Endothelial cell (in vitro differentiated cells): ENCODE data around the gene CHRM4. TPM values are rescaled to one million over a fixed set of nuclear protein-coding genes. Genes with fewer than 3 reads are reported as not detected.
"Not testable (repeated sequence)": the region's sequence is repeated elsewhere in the genome, so short reads cannot be mapped to it uniquely, and the experiment has no call there.

Source experiments
- DNase-seq: peaks from one replicate; pipeline ENCODE4 v3.0.0; 2021; ENCODE audit warnings: low spot score
- H3K27ac Mint-ChIP-seq: one replicate; pipeline ENCODE4 v1.8.0; 2021; ENCODE audit warnings: mixed read lengths, inconsistent platforms; ENCODE audit not compliant: unreplicated experiment
- H3K27me3 Mint-ChIP-seq: one replicate; pipeline ENCODE4 v1.8.0; 2021; ENCODE audit warnings: mild to moderate bottlenecking, moderate library complexity, mixed read lengths, inconsistent platforms; ENCODE audit not compliant: unreplicated experiment
- H3K36me3 Mint-ChIP-seq: one replicate; pipeline ENCODE4 v1.8.0; 2021; ENCODE audit warnings: mild to moderate bottlenecking, low read depth, mixed read lengths, inconsistent platforms; ENCODE audit not compliant: unreplicated experiment
- H3K4me1 Mint-ChIP-seq: one replicate; pipeline ENCODE4 v1.8.0; 2021; ENCODE audit warnings: mild to moderate bottlenecking, mixed read lengths, inconsistent platforms; ENCODE audit not compliant: unreplicated experiment
- H3K4me3 Mint-ChIP-seq: one replicate; pipeline ENCODE4 v1.8.0; 2021; ENCODE audit warnings: mild to moderate bottlenecking, mixed read lengths, inconsistent platforms; ENCODE audit not compliant: unreplicated experiment
- H3K9me3 Mint-ChIP-seq: one replicate; pipeline ENCODE4 v1.8.0; 2021; ENCODE audit warnings: mixed read lengths, inconsistent platforms; ENCODE audit not compliant: unreplicated experiment
- total RNA-seq: library from RNA; stranded (reverse); fragmentation: NEBNext Ultra II Directional; extraction: Animal tissue kit (Norgen Biotek cat#: 25700); gene quantifications from one replicate; pipeline ENCODE4 v1.2.1, GENCODE V29; 2021; ENCODE audit not compliant: unreplicated experiment
- TF ChIP-seq, protein P1 (sequence below): fragments of 200-600 bp; sonication (generic); IDR thresholded peaks from one replicate; pipeline ENCODE4 v1.5.0; 2021; ENCODE audit warnings: antibody characterized with exemption; ENCODE audit not compliant: unreplicated experiment

CHRM4 gene
- total RNA-seq, 1 donor from 2014 or later, result not detected

DNA sequence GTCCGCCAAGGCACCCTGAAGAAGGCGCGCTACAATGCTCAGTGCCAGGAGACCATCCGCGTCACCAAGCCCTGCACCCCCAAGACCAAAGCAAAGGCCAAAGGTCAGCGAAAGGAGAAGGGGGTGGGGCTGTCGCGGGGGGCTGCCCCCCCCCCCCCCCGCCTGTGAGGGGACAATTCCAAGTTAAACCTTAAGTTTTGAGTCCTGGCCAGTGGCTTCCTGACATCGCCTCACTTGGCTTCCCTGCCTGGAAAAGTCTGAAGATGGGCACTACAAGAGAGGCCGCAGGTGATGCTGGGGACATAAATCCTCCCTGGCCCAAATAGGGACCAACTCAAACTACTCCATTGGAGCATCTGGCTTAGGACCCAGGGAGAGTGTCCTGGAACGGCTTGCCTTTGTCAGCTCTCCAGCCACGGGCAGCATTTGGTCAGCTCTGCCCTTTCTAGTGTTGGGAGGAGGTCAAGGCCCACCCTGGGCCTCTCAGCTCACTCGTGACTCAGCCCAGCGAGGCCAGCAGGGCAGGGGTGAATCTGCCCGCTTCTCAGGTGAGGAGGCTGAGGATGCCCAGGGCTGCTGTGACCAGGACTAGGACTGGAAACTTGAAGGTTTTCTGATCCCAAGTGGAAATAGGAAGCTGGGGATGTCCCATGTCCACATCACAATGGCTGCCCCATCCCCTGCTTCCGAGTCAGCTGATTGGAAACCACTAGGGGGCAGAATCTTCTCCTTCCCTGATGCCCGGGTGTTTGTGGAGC is 8.8 kb downstream of the CHRM4 start:
- TF ChIP-seq, protein P1, sequence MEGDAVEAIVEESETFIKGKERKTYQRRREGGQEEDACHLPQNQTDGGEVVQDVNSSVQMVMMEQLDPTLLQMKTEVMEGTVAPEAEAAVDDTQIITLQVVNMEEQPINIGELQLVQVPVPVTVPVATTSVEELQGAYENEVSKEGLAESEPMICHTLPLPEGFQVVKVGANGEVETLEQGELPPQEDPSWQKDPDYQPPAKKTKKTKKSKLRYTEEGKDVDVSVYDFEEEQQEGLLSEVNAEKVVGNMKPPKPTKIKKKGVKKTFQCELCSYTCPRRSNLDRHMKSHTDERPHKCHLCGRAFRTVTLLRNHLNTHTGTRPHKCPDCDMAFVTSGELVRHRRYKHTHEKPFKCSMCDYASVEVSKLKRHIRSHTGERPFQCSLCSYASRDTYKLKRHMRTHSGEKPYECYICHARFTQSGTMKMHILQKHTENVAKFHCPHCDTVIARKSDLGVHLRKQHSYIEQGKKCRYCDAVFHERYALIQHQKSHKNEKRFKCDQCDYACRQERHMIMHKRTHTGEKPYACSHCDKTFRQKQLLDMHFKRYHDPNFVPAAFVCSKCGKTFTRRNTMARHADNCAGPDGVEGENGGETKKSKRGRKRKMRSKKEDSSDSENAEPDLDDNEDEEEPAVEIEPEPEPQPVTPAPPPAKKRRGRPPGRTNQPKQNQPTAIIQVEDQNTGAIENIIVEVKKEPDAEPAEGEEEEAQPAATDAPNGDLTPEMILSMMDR, result peak; percentile 63
- Mint-ChIP-seq H3K27me3 (peaks cover 19% of the 10 kb centered on the region), H3K27ac (no peak overlapping the region), H3K4me1 (peaks cover 9% of the 10 kb centered on the region), H3K9me3 (no peaks in the 10 kb centered on the region), H3K4me3 (peak overlapping the region; percentile 86), H3K36me3 (peaks cover 12% of the 10 kb centered on the region)
- DNase-seq, result peak; percentile 68

DNA sequence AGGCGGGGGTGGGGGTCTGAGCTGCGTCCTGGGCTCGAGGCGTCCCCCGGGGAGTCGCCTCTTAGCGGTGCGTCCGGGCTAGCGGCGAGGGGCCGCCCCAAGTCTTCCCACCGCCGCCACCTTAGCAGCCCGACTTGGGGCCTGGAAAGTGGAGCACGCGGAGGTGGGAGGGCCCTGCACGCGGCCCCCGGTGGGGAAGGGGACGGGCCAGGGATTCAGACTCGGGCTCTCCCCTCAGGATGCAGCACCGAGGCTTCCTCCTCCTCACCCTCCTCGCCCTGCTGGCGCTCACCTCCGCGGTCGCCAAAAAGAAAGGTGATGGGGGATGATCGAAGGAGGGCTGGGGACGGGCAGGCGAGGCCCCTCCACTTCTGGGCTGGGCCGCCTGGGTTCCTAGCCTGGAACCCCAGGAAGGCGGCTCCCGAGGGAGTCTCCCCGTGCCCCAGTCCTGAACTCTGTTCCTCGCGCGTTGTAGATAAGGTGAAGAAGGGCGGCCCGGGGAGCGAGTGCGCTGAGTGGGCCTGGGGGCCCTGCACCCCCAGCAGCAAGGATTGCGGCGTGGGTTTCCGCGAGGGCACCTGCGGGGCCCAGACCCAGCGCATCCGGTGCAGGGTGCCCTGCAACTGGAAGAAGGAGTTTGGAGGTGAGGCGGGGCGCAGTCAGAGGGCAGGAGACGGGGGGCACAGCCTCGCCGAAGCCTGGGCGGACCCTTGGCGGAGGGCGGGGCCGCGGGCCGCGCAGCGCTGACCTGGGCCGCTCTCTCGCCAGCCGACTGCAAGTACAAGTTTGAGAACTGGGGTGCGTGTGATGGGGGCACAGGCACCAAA is 9.5 kb downstream of the CHRM4 start:
- no peak overlapping the region for H3K27ac Mint-ChIP-seq
- peaks cover 9% of the 10 kb centered on the region for H3K4me1 Mint-ChIP-seq

DNA sequence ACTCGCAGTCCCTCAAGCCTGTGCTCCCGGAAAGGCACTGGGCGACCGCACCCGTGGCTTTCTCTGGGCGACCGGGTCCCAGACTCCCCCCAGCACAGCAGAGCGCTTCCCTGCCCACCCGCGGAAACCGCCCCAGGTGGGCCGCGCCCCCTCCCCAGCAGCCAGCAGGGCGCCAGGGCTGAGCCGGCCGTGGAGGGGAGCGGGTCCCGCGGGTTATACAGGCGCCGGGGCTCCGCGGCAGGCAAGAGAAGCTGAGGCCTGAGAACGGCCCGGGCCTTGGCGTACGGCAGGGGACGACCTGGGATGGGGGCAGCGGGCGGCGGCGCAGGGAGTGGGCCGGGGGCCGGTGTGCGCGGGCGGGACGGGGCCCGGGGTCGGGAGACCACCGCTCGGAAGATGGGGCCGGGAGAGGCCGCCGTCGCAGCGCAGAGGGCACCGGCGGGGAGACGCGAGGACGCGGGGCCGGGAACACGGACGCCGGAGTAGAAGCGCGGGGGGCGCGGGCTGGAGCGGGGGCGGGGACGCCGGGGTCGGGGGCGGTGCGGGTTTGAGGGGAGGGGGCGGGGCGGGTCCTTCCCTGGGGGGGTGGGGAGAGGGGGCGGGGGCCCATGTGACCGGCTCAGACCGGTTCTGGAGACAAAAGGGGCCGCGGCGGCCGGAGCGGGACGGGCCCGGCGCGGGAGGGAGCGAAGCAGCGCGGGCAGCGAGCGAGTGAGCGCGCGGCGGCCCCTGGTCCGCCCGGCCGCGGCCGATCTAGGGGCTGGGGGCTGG is 10.3 kb downstream of the CHRM4 start, which contains the start of gene MDK:
TSS of gene MDK (plus strand) at position 622 of the 771 bp plus-strand sequence. CDS start 389 bp downstream, outside the sequence.
- peak; percentile 69 for DNase-seq
- H3K27me3 Mint-ChIP-seq, result peaks cover 12% of the 10 kb centered on the region
- H3K4me3 Mint-ChIP-seq, result peak within 1 kb of the TSS; percentile 86
- H3K4me1 Mint-ChIP-seq, result peaks cover 6% of the 10 kb centered on the region
- peaks cover 13% of the 10 kb centered on the region for H3K36me3 Mint-ChIP-seq
- TF ChIP-seq, protein P1, result no peak
- H3K27ac Mint-ChIP-seq, result peak within 1 kb of the TSS; percentile 67
- no peaks in the 10 kb centered on the region for H3K9me3 Mint-ChIP-seq

More for the DNA sequence above, 9.5 kb downstream of the CHRM4 start:
- Mint-ChIP-seq H3K36me3 (peaks cover 19% of the 10 kb centered on the region), H3K9me3 (no peaks in the 10 kb centered on the region), H3K4me3 (peak overlapping the region; percentile 86), H3K27me3 (peaks cover 18% of the 10 kb centered on the region)
- TF ChIP-seq, protein P1, result no peak
- peak; percentile 55 for DNase-seq

DNA sequence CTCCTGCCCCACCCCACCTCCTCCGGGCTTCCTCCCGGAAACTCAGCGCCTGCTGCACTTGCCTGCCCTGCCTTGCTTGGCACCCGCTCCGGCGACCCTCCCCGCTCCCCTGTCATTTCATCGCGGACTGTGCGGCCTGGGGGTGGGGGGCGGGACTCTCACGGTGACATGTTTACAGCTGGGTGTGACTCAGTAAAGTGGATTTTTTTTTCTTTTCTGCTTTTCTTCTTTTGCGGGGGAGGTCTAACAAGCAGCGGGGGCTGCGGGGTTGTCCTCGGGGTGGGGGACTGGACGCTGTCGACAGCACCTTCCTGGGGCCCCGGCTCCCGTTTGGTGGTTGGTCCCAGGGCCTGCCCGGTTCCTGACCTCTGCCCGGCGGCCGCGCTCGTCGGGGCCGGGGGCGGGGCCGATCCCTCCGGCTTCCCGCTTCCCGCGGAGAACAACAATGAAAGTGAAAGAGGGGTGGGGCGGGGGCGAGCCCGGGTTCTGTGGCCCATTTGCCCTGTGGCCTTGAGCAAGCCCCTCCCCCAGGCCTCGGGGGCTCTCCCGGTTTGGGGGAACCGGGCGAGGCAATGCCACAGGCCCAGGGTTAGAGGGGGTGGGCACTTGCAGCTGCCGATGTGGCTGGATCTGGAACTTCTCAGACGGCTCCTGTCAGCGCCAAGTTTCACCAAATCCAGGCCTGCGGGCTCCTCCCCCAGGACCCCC is 11.1 kb downstream of the CHRM4 start:
- peaks cover 3% of the 10 kb centered on the region for H3K4me1 Mint-ChIP-seq
- no peaks in the 10 kb centered on the region for H3K9me3 Mint-ChIP-seq
- H3K36me3 Mint-ChIP-seq, result peaks cover 10% of the 10 kb centered on the region
- peak overlapping the region; percentile 85 for H3K4me3 Mint-ChIP-seq
- TF ChIP-seq, protein P1, result no peak
- peak overlapping the region; percentile 67 for H3K27ac Mint-ChIP-seq
- DNase-seq, result peak; percentile 75
- H3K27me3 Mint-ChIP-seq, result peaks cover 9% of the 10 kb centered on the region

DNA sequence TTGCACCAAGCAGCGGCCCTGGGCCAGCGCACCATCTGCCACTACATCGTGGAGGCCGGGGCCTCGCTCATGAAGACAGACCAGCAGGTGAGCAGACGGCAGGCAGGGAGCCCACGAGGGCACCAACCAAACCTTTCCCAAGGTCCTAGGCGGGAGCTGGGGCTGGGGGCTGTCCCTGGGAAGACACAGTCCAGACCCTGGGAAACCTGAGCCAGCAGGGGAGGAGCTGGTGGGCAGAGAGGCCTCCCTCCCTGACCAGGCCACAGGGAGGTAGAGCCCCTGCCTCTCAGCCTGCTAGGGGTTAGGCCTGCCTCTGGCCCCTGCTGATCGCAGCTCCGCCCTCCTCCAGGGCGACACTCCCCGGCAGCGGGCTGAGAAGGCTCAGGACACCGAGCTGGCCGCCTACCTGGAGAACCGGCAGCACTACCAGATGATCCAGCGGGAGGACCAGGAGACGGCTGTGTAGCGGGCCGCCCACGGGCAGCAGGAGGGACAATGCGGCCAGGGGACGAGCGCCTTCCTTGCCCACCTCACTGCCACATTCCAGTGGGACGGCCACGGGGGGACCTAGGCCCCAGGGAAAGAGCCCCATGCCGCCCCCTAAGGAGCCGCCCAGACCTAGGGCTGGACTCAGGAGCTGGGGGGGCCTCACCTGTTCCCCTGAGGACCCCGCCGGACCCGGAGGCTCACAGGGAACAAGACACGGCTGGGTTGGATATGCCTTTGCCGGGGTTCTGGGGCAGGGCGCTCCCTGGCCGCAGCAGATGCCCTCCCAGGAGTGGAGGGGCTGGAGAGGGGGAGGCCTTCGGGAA is 11.9 kb downstream of the CHRM4 start:
- not testable (repeated sequence) for H3K27me3 Mint-ChIP-seq, H3K9me3 Mint-ChIP-seq, H3K4me1 Mint-ChIP-seq, H3K27ac Mint-ChIP-seq
- Mint-ChIP-seq H3K36me3 (peaks cover 13% of the 10 kb centered on the region), H3K4me3 (peak overlapping the region; percentile 12)
- peak; percentile 50 for DNase-seq
